Body of pancreas (tissue), 4 donors: ENCODE measurements around the gene KIF9. TPM values are rescaled to one million over a fixed set of nuclear protein-coding genes. Genes with fewer than 3 reads are reported as not detected.
"Not testable (repeated sequence)": the region's sequence is repeated elsewhere in the genome, so short reads cannot be mapped to it uniquely, and the experiment has no call there.

Source experiments
- ATAC-seq: fragments of 150-250 bp; one replicate; pipeline ENCODE4 v1.9.1; 2016
- DNase-seq, 4 donors: peaks; one replicate each; pipeline ENCODE4 v3.0.0-alpha.2; 2019
- H3K27ac ChIP-seq, 4 donors: fragments of 200-600 bp; sonication (generic); 1 replicate in 3 of 4; 2 replicates in 1 of 4; pipeline versions ENCODE4 v1.5.1 to v1.6.1; 2016 to 2019; ENCODE audit warnings: mild to moderate bottlenecking in 1 of 4, mixed read lengths in 1 of 4, moderate library complexity in 1 of 4
- H3K27me3 ChIP-seq, 2 donors: fragments of 200-600 bp; sonication (generic); one replicate each; pipeline ENCODE4 v1.6.0; 2016; ENCODE audit warnings: mild to moderate bottlenecking in 1 of 2
- H3K36me3 ChIP-seq, 2 donors: fragments of 200-600 bp; sonication (generic); replicated peaks in 1 of 2; 2 replicates each; pipeline ENCODE4 v1.5.1; 2016; ENCODE audit warnings: low read depth in 2 of 2; ENCODE audit not compliant: insufficient read depth in 1 of 2
- H3K4me1 ChIP-seq: fragments of 200-600 bp; sonication (generic); one replicate; pipeline ENCODE4 v1.6.0; 2016
- H3K4me3 ChIP-seq, 2 donors: fragments of 200-600 bp; sonication (generic); 1 replicate in 1 of 2; 2 replicates in 1 of 2; pipeline ENCODE4 v1.5.1; 2016 to 2019
- H3K9me3 ChIP-seq, 3 donors: fragments of 200-600 bp; sonication (generic); 1 replicate in 2 of 3; 2 replicates in 1 of 3; pipeline ENCODE4 v1.5.1; 2016
- POLR2A ChIP-seq, 3 donors: fragments of 450-650 bp; IDR thresholded peaks; one replicate each; pipeline ENCODE4 v1.6.1; 2016; ENCODE audit warnings: antibody characterized with exemption in 3 of 3, mild to moderate bottlenecking in 2 of 3
- WGBS, 2 donors: methylation state at CpG; one replicate each; pipeline ENCODE4 v1.1.5; 2017; 5-methylcytosine and 5-hydroxymethylcytosine counted together
- intact Hi-C: fragments of 100-400 bp; cut with DNase I; formaldehyde crosslinking; loops from one replicate; pipeline ENCODE4 v1.15.1; 2023
- total RNA-seq, 2 donors: library from RNA; depleted of rRNA; stranded (reverse); fragments of >200 nt; gene quantifications; one replicate each; pipeline ENCODE4 v1.1.0, GENCODE V29; 2016
- TF ChIP-seq, protein P1 (sequence below), 7 experiments: fragments of 450-650 bp in 4 of 7; fragments of 200-600 bp in 3 of 7; sonication (generic) in 3 of 7; IDR thresholded peaks; one replicate each; pipeline ENCODE4 v1.5.1; 2016 to 2019; ENCODE audit warnings: antibody characterized with exemption in 7 of 7

The KIF9 gene
- total RNA-seq, 2 donors from 2014 or later: 5.6 to 8.0 TPM

DNA sequence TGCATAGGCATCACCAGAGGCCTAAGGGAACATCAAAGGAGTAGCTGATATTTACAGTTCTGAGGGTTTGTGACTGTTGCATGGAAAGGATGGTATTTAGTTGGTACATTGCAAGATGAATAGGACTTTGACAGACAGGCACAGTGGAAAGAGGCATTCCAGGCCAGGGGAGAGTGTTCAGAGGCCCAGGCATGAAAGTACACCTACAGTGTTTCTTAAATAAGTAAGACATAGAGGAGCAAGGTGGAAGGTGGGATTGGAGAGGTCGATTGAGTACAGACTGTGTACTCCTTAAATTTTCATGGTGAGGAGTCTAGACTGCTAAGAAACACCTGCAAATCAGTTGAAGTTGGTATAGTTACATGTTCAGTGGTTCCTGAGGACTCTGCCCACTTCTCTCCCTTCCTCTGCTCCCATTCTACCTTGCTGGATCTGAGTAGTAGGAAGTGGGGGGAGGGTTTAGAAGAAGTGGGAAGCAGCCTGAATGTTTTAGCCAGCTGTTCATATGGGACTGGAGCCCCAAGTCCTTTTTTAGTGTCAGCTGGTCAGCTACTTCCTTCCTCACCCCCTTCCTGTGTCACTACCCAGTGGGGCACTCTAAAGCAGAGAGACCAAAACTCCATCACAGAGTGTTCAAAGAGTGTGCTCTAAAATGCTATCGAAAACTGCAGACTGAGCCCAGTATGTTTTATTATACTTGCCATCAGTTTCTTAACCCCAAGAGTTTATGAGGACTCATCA, 14.1 kb upstream of the KIF9 start:
- Histone ChIP-seq H3K27me3 (no peaks in the 10 kb centered on the region), H3K36me3 (no peaks in the 10 kb centered on the region), H3K4me1 (no peaks in the 10 kb centered on the region), H3K27ac (no peak overlapping the region), H3K9me3 (no peaks in the 10 kb centered on the region), H3K4me3 (no peak overlapping the region)
- intact Hi-C loops: no loop called here
- no peak for DNase-seq
- no peak for ATAC-seq
- WGBS, 2 donors: 70 to 76% methylated on average over 2 of the region's 2 CpGs
- TF ChIP-seq, protein P1, sequence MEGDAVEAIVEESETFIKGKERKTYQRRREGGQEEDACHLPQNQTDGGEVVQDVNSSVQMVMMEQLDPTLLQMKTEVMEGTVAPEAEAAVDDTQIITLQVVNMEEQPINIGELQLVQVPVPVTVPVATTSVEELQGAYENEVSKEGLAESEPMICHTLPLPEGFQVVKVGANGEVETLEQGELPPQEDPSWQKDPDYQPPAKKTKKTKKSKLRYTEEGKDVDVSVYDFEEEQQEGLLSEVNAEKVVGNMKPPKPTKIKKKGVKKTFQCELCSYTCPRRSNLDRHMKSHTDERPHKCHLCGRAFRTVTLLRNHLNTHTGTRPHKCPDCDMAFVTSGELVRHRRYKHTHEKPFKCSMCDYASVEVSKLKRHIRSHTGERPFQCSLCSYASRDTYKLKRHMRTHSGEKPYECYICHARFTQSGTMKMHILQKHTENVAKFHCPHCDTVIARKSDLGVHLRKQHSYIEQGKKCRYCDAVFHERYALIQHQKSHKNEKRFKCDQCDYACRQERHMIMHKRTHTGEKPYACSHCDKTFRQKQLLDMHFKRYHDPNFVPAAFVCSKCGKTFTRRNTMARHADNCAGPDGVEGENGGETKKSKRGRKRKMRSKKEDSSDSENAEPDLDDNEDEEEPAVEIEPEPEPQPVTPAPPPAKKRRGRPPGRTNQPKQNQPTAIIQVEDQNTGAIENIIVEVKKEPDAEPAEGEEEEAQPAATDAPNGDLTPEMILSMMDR (IDR thresholded peaks at IDR 0.05): no peak
- TF ChIP-seq POLR2A (IDR thresholded peaks at IDR 0.05): no peak

DNA sequence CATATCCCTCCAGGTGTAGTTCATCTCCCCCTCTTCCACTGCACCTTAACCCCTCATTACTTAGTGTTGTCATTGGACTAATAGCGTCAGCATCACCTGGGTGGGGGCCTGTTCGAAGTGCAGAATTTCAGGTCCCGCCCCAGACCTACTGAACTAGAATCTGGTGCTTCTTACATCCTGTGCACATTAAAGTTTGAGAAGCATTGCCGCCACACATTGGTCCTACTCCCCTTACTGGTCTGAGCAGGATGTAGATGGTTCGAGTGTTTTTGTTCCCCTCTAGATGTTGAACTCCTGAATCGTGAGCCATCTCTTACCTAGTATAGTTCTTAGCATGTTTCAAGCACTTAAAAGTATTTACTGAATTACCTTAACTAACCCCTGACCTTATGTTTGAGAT, 13.4 kb upstream of the KIF9 start:
- H3K36me3 ChIP-seq: no peaks in the 10 kb centered on the region
- H3K4me1 ChIP-seq: no peaks in the 10 kb centered on the region
- WGBS, 2 donors: 91 to 93% methylated on average over 6 of the region's 6 CpGs
- no peak overlapping the region for H3K27ac ChIP-seq
- ATAC-seq: no peak
- DNase-seq: no peak
- no peak overlapping the region for H3K4me3 ChIP-seq
- intact Hi-C loops: no loop called here
- H3K9me3 ChIP-seq: no peaks in the 10 kb centered on the region
- H3K27me3 ChIP-seq: no peaks in the 10 kb centered on the region
- TF ChIP-seq, protein P1 (IDR thresholded peaks at IDR 0.05): no peak
- no peak for TF ChIP-seq POLR2A (IDR thresholded peaks at IDR 0.05)

DNA sequence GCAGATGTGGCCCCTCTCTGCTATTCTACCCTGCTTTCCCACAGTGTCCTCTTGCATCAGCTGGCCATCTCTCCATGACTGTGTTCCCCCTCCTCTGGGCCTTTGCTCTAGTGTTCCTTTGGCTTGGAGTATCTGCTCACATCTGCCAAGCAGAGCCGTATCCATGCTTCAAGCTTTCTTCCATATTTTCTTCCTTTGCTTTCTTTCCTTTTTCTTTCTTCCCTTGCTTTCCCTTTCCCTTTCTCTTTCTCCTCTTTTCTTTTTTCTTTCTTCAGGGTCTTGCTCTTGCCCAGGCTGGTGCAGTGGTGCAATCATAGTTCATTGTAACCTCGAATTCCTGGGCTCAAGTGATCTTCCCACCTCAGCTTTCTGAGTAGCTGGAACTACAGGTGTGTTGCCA, 12.7 kb upstream of the KIF9 start:
- H3K4me3 ChIP-seq: no peak overlapping the region
- no peaks in the 10 kb centered on the region for H3K36me3 ChIP-seq
- WGBS, 2 donors: 83 to 89% methylated on average over 2 of the region's 2 CpGs
- DNase-seq (no peak), ATAC-seq (no peak)
- H3K9me3 ChIP-seq: no peaks in the 10 kb centered on the region
- TF ChIP-seq, protein P1 (IDR thresholded peaks at IDR 0.05): no peak
- no peak for TF ChIP-seq POLR2A (IDR thresholded peaks at IDR 0.05)
- no peaks in the 10 kb centered on the region for H3K4me1 ChIP-seq
- H3K27me3 ChIP-seq: no peaks in the 10 kb centered on the region
- no peak overlapping the region for H3K27ac ChIP-seq
- intact Hi-C loops: no loop called here

DNA sequence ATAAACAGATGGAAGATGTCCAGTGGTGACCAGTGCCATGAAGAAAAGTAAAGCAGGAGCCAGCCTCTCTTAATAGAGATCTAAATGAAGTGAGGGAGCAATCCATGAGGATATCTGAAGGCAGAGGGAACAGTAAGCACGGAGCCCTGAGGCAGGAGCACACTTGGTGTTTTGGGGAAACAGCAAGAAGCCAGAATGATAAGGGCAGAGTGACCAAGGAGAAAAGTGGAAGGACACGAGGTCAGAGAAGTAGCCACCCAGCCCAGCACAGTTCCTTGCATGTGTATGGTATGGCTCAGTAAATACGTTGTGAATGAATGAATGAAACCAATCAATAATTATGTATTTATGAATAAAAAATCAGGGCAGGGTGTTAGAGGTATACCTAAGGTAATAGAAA, 11.8 kb upstream of the KIF9 start:
- no peak overlapping the region for H3K4me3 ChIP-seq
- WGBS, 2 donors: 86 to 89% methylated on average over 3 of the region's 3 CpGs
- no peaks in the 10 kb centered on the region for H3K36me3 ChIP-seq
- no peaks in the 10 kb centered on the region for H3K27me3 ChIP-seq
- no peaks in the 10 kb centered on the region for H3K9me3 ChIP-seq
- ATAC-seq (no peak), DNase-seq (no peak)
- H3K4me1 ChIP-seq: no peaks in the 10 kb centered on the region
- no peak overlapping the region for H3K27ac ChIP-seq
- no peak for TF ChIP-seq POLR2A (IDR thresholded peaks at IDR 0.05)
- TF ChIP-seq, protein P1 (IDR thresholded peaks at IDR 0.05): no peak
- intact Hi-C loops: no loop called here

DNA sequence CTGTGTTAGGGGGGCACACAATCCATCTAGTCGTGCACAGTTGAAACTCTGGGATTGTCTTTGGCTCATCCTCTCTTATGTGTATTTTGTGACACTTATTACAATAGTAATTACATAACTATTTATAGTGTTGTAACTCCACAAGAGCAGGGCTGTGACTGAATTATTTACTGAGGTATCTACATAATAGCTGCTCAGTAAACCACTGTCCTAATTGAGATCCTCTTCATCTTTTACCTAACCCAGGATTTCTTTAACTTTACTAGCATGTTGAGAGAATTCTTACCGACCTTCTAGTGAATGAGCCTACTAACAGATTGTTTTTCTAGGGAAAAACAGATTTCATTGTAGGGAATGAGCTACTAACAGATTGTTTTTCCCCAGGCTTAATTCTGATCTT, 11.2 kb upstream of the KIF9 start:
- ATAC-seq (no peak), DNase-seq (no peak)
- WGBS, 2 donors: 81 to 91% methylated on average over 2 of the region's 2 CpGs
- no peak overlapping the region for H3K27ac ChIP-seq
- intact Hi-C loops: no loop called here
- TF ChIP-seq, protein P1 (IDR thresholded peaks at IDR 0.05): no peak
- TF ChIP-seq POLR2A (IDR thresholded peaks at IDR 0.05): no peak
- no peaks in the 10 kb centered on the region for H3K4me1 ChIP-seq
- H3K9me3 ChIP-seq: no peaks in the 10 kb centered on the region
- H3K36me3 ChIP-seq: no peaks in the 10 kb centered on the region
- no peaks in the 10 kb centered on the region for H3K27me3 ChIP-seq
- no peak overlapping the region for H3K4me3 ChIP-seq

DNA sequence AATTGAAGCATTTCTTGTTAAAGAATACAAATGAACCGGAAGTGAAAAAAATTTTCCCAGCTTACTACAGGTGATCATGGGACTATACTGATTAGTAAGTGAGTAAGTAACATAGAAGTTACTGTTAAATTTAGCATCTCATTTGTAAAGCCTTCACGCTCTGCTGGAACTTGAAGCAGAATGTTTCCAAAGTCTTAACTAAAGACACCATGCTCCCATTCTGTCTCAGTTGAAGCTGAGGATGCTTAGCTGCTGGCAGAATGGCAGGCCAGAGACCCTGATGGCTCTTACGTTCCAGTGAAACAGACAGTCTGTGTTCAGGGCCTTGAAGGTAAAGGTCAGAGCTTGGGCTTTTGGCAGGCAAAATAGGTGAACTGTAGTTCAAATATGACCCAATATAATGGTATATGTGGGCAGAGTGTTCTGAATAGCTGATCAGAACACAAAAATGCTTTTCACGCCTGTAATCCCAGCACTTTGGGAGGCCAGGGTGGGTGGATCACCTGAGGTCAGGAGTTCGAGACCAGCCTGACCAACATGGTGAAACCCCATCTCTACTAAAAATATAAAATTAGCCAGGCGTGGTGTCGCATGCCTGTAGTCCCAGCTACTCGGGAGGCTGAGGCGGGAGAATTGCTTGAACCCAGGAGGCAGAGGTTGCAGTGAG, 9.3 kb upstream of the KIF9 start:
- ATAC-seq, H3K27ac ChIP-seq, H3K9me3 ChIP-seq, intact Hi-C loops, H3K4me1 ChIP-seq, DNase-seq, H3K4me3 ChIP-seq, H3K27me3 ChIP-seq, H3K36me3 ChIP-seq: not testable (repeated sequence)
- WGBS, 2 donors: 95 to 96% methylated on average over 9 of the region's 9 CpGs
